HepG2 (cell line): ENCODE data around the gene KDM5B. TPM values are rescaled to one million over a fixed set of nuclear protein-coding genes. Genes with fewer than 3 reads are reported as not detected.

Experiments used
- ATAC-seq: fragments of 200-7000 bp; cut with Tn5 transposase; 3 replicates; pipeline ENCODE4 v1.9.1; 2020; ENCODE audit warnings: mild to moderate bottlenecking, moderate library complexity
- BruUV-seq: library from RNA; stranded (reverse); fragments of 400-500 nt; replicated peaks from 2 replicates; lab custom pipeline; 2021; lab: Mats Ljungman, UMichigan
- CTCF ChIA-PET: fragments of 300-600 bp; formaldehyde crosslinking; extraction: SDS; loops from one replicate; lab custom pipeline; 2021; ENCODE audit warnings: low total read pairs, inconsistent platforms, low intra/inter-chr PET ratio; lab: Yijun Ruan, JAX
- POLR2A ChIA-PET: fragments of 350-600 bp; sonication (Branson Sonifier 250); formaldehyde crosslinking; loops from one replicate; lab custom pipeline; 2020; ENCODE audit warnings: antibody characterized with exemption, inconsistent platforms; lab: Yijun Ruan, JAX
- DNase-seq: peaks from one replicate; pipeline ENCODE4 v3.0.0-alpha.2; 2015; ENCODE audit warnings: low spot score
- FAIRE-seq: peaks from 3 replicates; lab custom pipeline; 2011; peaks lifted over from hg19 to GRCh38; lab: Jason Lieb, UNC
- H2AFZ ChIP-seq: one replicate; pipeline ENCODE4 v1.6.1; 2011; ENCODE audit warnings: low read length, inconsistent platforms
- H3K27ac ChIP-seq: fragments of 300-600 bp; 3 replicates; pipeline ENCODE4 v1.8.0; 2011; ENCODE audit warnings: mixed run types, mild to moderate bottlenecking, mixed read lengths, low read length, inconsistent platforms; ENCODE audit not compliant: insufficient read depth; ENCODE audit errors: extremely low read length
- H3K27me3 ChIP-seq, 2 experiments: fragments of 200-600 bp in 1 of 2; 2 replicates in 1 of 2; 3 replicates in 1 of 2; pipeline versions ENCODE4 v1.6.0 to v1.8.0; 2011; ENCODE audit warnings: low read length in 2 of 2, mild to moderate bottlenecking in 2 of 2, moderate library complexity in 2 of 2, inconsistent platforms in 1 of 2; ENCODE audit not compliant: insufficient read depth in 2 of 2, control insufficient read depth in 1 of 2
- H3K36me3 ChIP-seq, 2 experiments: fragments of 200-600 bp in 1 of 2; replicated peaks in 1 of 2; 2 replicates in 1 of 2; 3 replicates in 1 of 2; pipeline versions ENCODE4 v1.5.1 to v1.8.0; 2011; ENCODE audit warnings: low read length in 2 of 2, inconsistent platforms in 1 of 2; ENCODE audit not compliant: insufficient read depth in 2 of 2, control insufficient read depth in 1 of 2
- H3K4me1 ChIP-seq: 2 replicates; pipeline ENCODE4 v1.5.1; 2012; ENCODE audit warnings: low read length, inconsistent platforms; ENCODE audit not compliant: insufficient read depth
- H3K4me2 ChIP-seq: 2 replicates; pipeline ENCODE4 v1.6.0; 2011; ENCODE audit warnings: low read depth, low read length, inconsistent platforms
- H3K4me3 ChIP-seq, 3 experiments: fragments of 200-600 bp in 1 of 3; sonication (generic), shearing (Covaris generic) in 1 of 3; replicated peaks in 1 of 3; 2 replicates each; pipeline ENCODE4 v1.5.1; 2011 to 2016; ENCODE audit warnings: low read length in 3 of 3, inconsistent platforms in 2 of 3, low read depth in 2 of 3, mild to moderate bottlenecking in 2 of 3, control low read depth in 1 of 3, mixed read lengths in 1 of 3; ENCODE audit not compliant: insufficient read depth in 1 of 3
- H3K79me2 ChIP-seq: one replicate; pipeline ENCODE4 v1.6.1; 2011; ENCODE audit warnings: low read length, inconsistent platforms; ENCODE audit not compliant: insufficient read depth
- H3K9ac ChIP-seq: 2 replicates; pipeline ENCODE4 v1.6.0; 2011; ENCODE audit warnings: mild to moderate bottlenecking, low read depth, low read length, inconsistent platforms; ENCODE audit not compliant: insufficient read depth
- H3K9me3 ChIP-seq: 2 replicates; pipeline ENCODE4 v1.5.1; 2012; ENCODE audit warnings: mild to moderate bottlenecking, low read length
- H4K20me1 ChIP-seq: 2 replicates; pipeline ENCODE4 v1.6.0; 2011; ENCODE audit warnings: inconsistent platforms, mild to moderate bottlenecking, low read length, moderate library complexity; ENCODE audit not compliant: insufficient read depth
- ATF3 ChIP-seq: sonication (generic); formaldehyde crosslinking; IDR thresholded peaks from 2 replicates; pipeline ENCODE4 v1.4.0; 2020; ENCODE audit warnings: missing genetic modification reagents
- CEBPB ChIP-seq: IDR thresholded peaks from 2 replicates; pipeline ENCODE4 v1.6.1; 2011; ENCODE audit warnings: low read depth, low read length, improper control_type of control experiment, borderline replicate concordance
- CREM ChIP-seq, 2 experiments: sonication (generic) in 1 of 2; formaldehyde crosslinking in 1 of 2; IDR thresholded peaks; 2 replicates each; pipeline versions ENCODE4 v1.4.0 to v1.6.1; 2016 to 2020; ENCODE audit warnings: antibody characterized with exemption in 1 of 2, mild to moderate bottlenecking in 1 of 2, missing genetic modification reagents in 1 of 2
- GLI4 ChIP-seq: sonication (generic); formaldehyde crosslinking; IDR thresholded peaks from 2 replicates; pipeline ENCODE4 v1.5.1; 2020; ENCODE audit warnings: missing genetic modification reagents, mild to moderate bottlenecking, moderate library complexity, borderline replicate concordance
- KDM5B ChIP-seq: sonication (generic); formaldehyde crosslinking; IDR thresholded peaks from 2 replicates; pipeline ENCODE4 v1.4.0; 2020; ENCODE audit warnings: missing genetic modification reagents, mild to moderate bottlenecking, borderline replicate concordance
- KLF6 ChIP-seq: IDR thresholded peaks from 2 replicates; pipeline ENCODE4 v1.8.0; 2016; ENCODE audit warnings: missing biosample characterization, missing genetic modification reagents
- MAFG ChIP-seq: sonication (generic); formaldehyde crosslinking; IDR thresholded peaks from 2 replicates; pipeline ENCODE4 v1.5.1; 2020; ENCODE audit warnings: mild to moderate bottlenecking, missing genetic modification reagents
- RAD21 ChIP-seq: fragments of 450-650 bp; formaldehyde crosslinking; IDR thresholded peaks from 2 replicates; pipeline ENCODE4 v1.5.0; 2020; ENCODE audit warnings: mild to moderate bottlenecking
- RNF219 ChIP-seq: sonication (generic); formaldehyde crosslinking; IDR thresholded peaks from 2 replicates; pipeline ENCODE4 v1.5.0; 2020; ENCODE audit warnings: mild to moderate bottlenecking, missing genetic modification reagents
- TCF7 ChIP-seq: sonication (generic); IDR thresholded peaks from 2 replicates; pipeline ENCODE4 v1.6.1; 2016; ENCODE audit warnings: antibody characterized with exemption, low read depth
- ZBTB26 ChIP-seq: IDR thresholded peaks from 2 replicates; pipeline ENCODE4 v1.6.1; 2016; ENCODE audit warnings: missing compliant biosample characterization, missing genetic modification reagents, borderline replicate concordance
- ZFP62 ChIP-seq: sonication (generic); formaldehyde crosslinking; IDR thresholded peaks from 2 replicates; pipeline ENCODE4 v1.4.0; 2020; ENCODE audit warnings: missing genetic modification reagents
- ZNF3 ChIP-seq: IDR thresholded peaks from 2 replicates; pipeline ENCODE4 v1.7.0; 2017; ENCODE audit warnings: inconsistent platforms
- ZNF343 ChIP-seq: sonication (generic); formaldehyde crosslinking; IDR thresholded peaks from 2 replicates; pipeline ENCODE4 v1.4.0; 2020; ENCODE audit warnings: mild to moderate bottlenecking, missing genetic modification reagents
- ZNF749 ChIP-seq: sonication (generic); formaldehyde crosslinking; IDR thresholded peaks from 2 replicates; pipeline ENCODE4 v1.8.0; 2022; ENCODE audit warnings: mild to moderate bottlenecking, missing genetic modification reagents, moderate library complexity, borderline replicate concordance
- WGBS: methylation state at CpG from one replicate; pipeline ENCODE4 v1.1.6; 2017; ENCODE audit warnings: low lambda C conversion rate; 5-methylcytosine and 5-hydroxymethylcytosine counted together
- in situ Hi-C: cut with HindIII; loops from 2 replicates; pipeline ENCODE4 v1.10.0; 2017; ENCODE audit warnings: low pct_unique_long_range_greater_than_20kb; ENCODE audit not compliant: extremely low pct_ligation_motif_present
- intact Hi-C: fragments of 100-400 bp; cut with micrococcal nuclease; formaldehyde crosslinking; loops from one replicate; pipeline ENCODE4 v1.10.0; 2022; ENCODE audit not compliant: unreplicated experiment
- polyA plus RNA-seq, 8 experiments: library from polyadenylated mRNA; depleted of rRNA in 3 of 8; stranded (reverse) in 7 of 8; unstranded in 1 of 8; fragments of >200 nt; fragmentation: Illumina TruSeq in 4 of 8; extraction: Trizol in 4 of 8; gene quantifications; 2 replicates each; pipeline versions ENCODE4 v1.2.1 to v1.2.3, GENCODE V29; 2011 to 2016; ENCODE audit warnings: low read depth in 4 of 8, missing spikeins in 1 of 8, mixed read lengths in 1 of 8; ENCODE audit not compliant: insufficient read depth in 1 of 8
- total RNA-seq, 5 experiments: library from RNA; depleted of rRNA; stranded (reverse); fragments of >200 nt; fragmentation: Illumina TruSeq; extraction: Trizol; gene quantifications; 2 replicates each; pipeline ENCODE4 v1.2.3, GENCODE V29; 2016; ENCODE audit warnings: low read depth in 1 of 5
- TF ChIP-seq, protein P1 (sequence below): sonication (generic); formaldehyde crosslinking; IDR thresholded peaks from 2 replicates; pipeline ENCODE4 v1.8.1; 2023; ENCODE audit warnings: missing genetic modification reagents, mild to moderate bottlenecking, borderline replicate concordance

The KDM5B gene
- total and polyA plus RNA-seq, 2 of the 13 experiments (the other 11 are each of a cell fraction or from before 2014, with no cell fraction given) = 34.2 to 35.4 TPM

- intact Hi-C loops = no loop called here
- DNase-seq = no peak
- H3K4me2 ChIP-seq = no peak overlapping the region
- no peak for ATAC-seq
- peaks cover 17 to 79% of the 10 kb centered on the region in 2 experiments for H3K36me3 ChIP-seq
- FAIRE-seq = no peak
- no peak overlapping the region for H2AFZ ChIP-seq
- no TSS peak for BruUV-seq
- 97% methylated on average over 1 of the region's 1 CpG for WGBS
- no peak overlapping the region for H3K27ac ChIP-seq
- POLR2A ChIA-PET = no interaction called here
- in situ Hi-C loops = no loop called here
- no peaks in the 10 kb centered on the region for H3K9me3 ChIP-seq
- TF ChIP-seq CEBPB = 0 out of 2 replicates have a peak, but pooled peaks have one; percentile 47
- TF ChIP-seq GLI4 (CRISPR knock-in tag) = no peak
- TF ChIP-seq, all 625 proteins: peak for 1
- Histone ChIP-seq H3K9ac (no peak overlapping the region), H3K4me1 (no peaks in the 10 kb centered on the region), H3K79me2 (no peaks in the 10 kb centered on the region), H3K27me3 (no peaks in the 10 kb centered on the region), H4K20me1 (no peaks in the 10 kb centered on the region), H3K4me3 (no peak overlapping the region)
- CTCF ChIA-PET = no interaction called here
Measured at GRCh38 chr1:202760589-202760988, 47.6 kb downstream of the KDM5B start.

DNA sequence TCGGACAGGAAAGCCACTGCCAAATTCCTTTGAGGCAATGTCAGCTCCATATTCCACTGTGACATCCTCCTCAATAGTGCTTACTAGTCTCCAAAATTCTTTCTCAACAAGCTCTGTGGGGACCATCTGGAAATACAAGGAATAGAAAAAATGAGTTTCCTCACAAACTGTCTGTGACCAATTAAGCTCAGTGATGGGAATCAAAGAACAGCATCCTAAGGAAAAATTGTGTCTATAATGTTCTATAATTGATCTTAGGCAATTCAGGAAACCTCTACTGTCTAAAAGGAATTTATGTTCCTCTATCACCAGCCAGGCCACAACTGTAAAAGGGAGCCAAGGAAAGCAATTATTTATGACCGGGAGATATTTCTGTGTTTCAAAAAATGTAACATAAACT, 51.8 kb downstream of the KDM5B start:
- no peak for ATAC-seq
- TF ChIP-seq ZNF749 (CRISPR knock-in tag) (no peak), ZNF343 (no peak), ZNF3 (CRISPR knock-in tag) (no peak), MAFG (CRISPR knock-in tag) (no peak), RAD21 (CRISPR knock-in tag) (no peak), KLF6 (CRISPR knock-in tag) (no peak), ZFP62 (CRISPR knock-in tag) (no peak), ATF3 (CRISPR knock-in tag) (no peak), KDM5B (CRISPR knock-in tag) (no peak), CREM (IDR thresholded peaks at IDR 0.05) (no peak), CREM (CRISPR knock-in tag; IDR thresholded peaks at IDR 0.05) (no peak), RNF219 (CRISPR knock-in tag) (no peak), TCF7 (no peak), ZBTB26 (CRISPR knock-in tag) (no peak)
- TF ChIP-seq, protein P1, sequence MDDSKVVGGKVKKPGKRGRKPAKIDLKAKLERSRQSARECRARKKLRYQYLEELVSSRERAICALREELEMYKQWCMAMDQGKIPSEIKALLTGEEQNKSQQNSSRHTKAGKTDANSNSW (CRISPR knock-in tag) = no peak

More for the DNA sequence above, 51.8 kb downstream of the KDM5B start:
- Histone ChIP-seq H3K79me2 (no peaks in the 10 kb centered on the region), H3K4me1 (no peaks in the 10 kb centered on the region), H3K9ac (no peak overlapping the region), H3K4me2 (no peak overlapping the region), H3K36me3 (peaks cover 20 to 90% of the 10 kb centered on the region in 2 experiments), H4K20me1 (no peaks in the 10 kb centered on the region), H2AFZ (no peak overlapping the region), H3K27ac (no peak overlapping the region), H3K27me3 (no peaks in the 10 kb centered on the region), H3K4me3 (no peak overlapping the region), H3K9me3 (no peaks in the 10 kb centered on the region)
- in situ Hi-C loops = no loop called here
- POLR2A ChIA-PET = no interaction called here
- intact Hi-C loops = no loop called here
- no peak for DNase-seq
- no TSS peak for BruUV-seq
- CTCF ChIA-PET = no interaction called here
- WGBS = 93% methylated on average over 2 of the region's 2 CpGs
- FAIRE-seq = no peak
